Epithelial cell of esophagus (primary cell): ENCODE data around the gene USH1G.

Source experiments
- DNase-seq: peaks from one replicate; pipeline ENCODE4 v3.0.0; 2010; ENCODE audit warnings: low read depth
- H3K4me3 ChIP-seq: 2 replicates; pipeline ENCODE4 v1.5.1; 2011; ENCODE audit warnings: mild to moderate bottlenecking, low read length, control low read depth
- TF ChIP-seq, protein P1 (sequence below): IDR thresholded peaks from 2 replicates; pipeline ENCODE4 v1.5.1; 2011; ENCODE audit warnings: low read depth, mild to moderate bottlenecking, low read length, control low read depth, inconsistent platforms; ENCODE audit not compliant: insufficient read depth; ENCODE audit errors: missing control alignments

The USH1G gene

DNA sequence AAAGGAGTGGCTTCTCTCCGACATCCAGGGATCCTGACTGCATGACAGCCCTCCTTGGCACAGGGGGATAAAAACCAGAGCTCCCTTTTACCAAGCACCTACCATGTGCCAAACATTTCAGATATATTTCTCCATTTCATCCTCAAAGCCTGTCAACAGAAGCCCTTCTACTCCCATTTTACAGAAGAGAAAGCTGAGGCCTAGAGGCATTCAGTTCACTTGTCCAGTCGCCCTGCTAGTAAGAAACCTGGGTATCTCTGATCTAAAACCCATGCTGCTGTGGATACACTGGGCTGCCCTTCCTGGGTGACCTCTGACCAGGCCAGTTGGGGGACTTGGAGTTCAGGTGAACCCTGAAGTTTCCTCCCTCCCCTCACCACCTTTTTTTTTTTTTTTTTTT lies 44.4 kb downstream of the USH1G start:
- no peak overlapping the region for H3K4me3 ChIP-seq
- TF ChIP-seq, protein P1, sequence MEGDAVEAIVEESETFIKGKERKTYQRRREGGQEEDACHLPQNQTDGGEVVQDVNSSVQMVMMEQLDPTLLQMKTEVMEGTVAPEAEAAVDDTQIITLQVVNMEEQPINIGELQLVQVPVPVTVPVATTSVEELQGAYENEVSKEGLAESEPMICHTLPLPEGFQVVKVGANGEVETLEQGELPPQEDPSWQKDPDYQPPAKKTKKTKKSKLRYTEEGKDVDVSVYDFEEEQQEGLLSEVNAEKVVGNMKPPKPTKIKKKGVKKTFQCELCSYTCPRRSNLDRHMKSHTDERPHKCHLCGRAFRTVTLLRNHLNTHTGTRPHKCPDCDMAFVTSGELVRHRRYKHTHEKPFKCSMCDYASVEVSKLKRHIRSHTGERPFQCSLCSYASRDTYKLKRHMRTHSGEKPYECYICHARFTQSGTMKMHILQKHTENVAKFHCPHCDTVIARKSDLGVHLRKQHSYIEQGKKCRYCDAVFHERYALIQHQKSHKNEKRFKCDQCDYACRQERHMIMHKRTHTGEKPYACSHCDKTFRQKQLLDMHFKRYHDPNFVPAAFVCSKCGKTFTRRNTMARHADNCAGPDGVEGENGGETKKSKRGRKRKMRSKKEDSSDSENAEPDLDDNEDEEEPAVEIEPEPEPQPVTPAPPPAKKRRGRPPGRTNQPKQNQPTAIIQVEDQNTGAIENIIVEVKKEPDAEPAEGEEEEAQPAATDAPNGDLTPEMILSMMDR = no peak
- DNase-seq = no peak

GRCh38 chr17:74877592-74878548 lies 45.2 kb downstream of the USH1G start:
- H3K4me3 ChIP-seq = no peak overlapping the region
- peak; percentile 94 for DNase-seq
- TF ChIP-seq, protein P1 = no peak

DNA sequence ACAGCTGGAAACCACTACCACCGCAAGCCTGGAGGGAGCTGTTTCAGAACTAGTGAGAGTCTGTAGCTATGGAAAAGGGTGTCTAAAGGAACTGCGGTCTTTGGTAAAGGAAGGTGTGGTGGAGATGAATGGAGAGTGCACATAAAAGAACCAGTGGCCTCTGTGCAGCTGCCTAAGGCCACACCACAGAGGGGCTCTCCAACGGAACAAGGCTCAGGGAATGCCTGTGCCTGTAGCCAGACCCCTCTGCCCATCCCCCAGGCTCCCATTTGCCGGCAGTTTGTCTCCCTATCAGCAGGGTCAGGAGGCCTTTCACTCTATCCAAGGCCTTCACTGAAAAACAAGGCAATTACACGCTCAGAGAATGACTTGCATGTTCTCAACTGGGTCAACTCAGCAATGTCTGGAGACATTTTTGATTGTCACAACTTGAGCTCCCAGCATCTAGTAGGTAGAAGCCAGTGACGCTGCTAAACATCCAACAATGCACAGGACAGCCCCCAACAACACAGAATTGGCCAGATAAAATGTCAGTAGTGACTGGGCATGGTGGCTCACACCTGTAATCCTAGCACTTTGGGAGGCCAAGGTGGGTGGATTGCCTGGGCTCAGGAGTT lies 47.0 kb downstream of the USH1G start:
- DNase-seq = no peak
- no peak overlapping the region for H3K4me3 ChIP-seq
- TF ChIP-seq, protein P1 = no peak

DNA sequence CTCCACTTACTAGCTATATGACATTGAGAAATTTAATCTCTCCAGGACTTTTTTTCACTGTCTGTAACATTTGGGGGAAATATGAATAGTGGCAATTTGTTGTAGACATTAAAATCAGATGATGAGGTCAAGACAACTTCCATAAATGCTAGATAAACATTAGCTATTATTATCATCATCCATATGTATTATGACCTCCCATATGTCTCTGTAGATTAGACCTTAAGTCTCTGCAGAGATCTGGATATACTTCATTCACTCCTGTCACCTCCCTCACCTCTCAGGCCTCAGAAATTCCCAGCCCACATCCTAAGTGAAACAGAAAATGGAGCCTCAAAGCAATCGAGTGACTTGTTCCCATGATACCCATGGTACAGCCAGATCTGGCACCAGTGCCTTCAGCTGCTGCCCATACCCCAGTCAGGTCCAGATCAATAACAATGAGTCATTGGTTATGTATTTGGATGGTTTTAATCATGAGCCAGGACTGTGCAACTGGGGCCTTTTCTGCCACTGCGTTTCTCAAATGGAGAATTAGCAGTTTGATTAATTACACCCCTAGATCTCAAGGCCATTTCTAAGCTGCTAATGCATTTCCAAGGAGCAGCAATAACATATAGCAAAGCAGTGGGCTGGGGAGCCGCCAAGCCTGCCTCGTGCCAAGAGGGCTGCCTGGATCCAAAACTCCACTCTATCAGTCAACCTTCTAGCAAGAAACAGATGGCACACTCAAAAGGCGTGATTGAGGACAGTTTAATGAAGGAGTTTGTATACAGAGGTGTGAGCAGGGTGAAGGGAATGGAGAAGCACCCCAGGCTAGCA lies 47.7 kb downstream of the USH1G start:
- H3K4me3 ChIP-seq = no peak overlapping the region
- DNase-seq = no peak
- TF ChIP-seq, protein P1 = no peak

DNA sequence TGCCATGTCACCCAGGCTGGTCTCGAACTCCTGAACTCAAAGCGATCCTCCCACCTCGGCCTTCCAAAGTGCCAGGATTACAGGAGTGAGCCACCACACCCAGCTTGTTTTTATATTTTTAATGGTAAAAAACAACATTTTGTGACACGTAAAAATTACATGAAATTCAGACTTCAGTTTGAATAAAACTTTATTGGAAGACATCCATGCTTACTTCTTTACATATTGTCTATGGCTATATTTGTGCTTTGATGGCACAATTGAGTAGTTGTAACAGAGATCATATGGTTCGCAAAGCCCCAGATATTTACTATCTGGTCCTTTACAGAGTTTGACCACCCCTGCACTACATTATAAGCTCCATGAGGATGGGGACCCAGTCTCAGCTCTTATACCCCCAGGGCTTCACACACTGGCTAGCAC lies 48.4 kb downstream of the USH1G start:
- DNase-seq = no peak
- H3K4me3 ChIP-seq = no peak overlapping the region
- TF ChIP-seq, protein P1 = no peak

DNA sequence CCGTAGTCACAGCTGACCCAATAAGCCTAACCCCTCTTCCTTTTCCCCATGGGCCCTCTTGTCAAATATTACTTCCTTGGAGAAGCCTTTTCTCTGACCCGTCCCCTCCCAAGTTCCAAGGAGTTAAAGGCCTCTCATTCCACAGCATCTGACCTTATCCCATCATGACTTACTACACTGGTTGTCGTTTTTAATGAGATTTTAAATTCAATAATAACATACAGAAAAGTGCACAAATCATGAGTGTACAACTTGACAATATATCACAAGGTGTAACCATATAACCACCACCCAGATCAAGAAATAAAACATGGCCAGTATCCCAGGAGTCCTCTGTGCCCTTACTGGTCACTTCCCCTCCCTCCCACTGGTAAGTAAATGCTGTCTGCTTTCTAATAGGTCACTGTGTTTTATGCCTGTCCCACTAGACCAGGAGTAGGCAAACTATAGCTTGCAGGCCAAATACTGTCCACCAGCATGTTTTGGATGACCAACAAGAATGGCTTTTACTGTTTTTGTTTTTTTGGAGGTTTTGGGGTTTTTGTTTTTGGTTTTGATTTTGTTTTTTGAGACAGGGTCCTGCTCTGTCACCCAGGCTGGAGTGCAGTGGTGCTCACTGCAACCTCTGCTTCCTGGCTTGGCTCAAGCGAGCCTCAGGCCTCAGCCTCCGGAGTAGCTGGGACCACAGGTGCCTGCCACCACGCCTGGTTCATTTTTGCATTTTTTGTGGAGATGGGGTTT lies 49.0 kb downstream of the USH1G start:
- TF ChIP-seq, protein P1 = no peak
- no peak for DNase-seq
- peak overlapping the region; percentile 90 for H3K4me3 ChIP-seq
